ENCODE measurements around the gene DDX42.

GRCh38 chr17:63800783-63801182 lies 26.8 kb downstream of the DDX42 start:
- TF ChIP-seq MAX (CRISPR knock-in tag; IDR thresholded peaks at IDR 0.05) (no peak), JUN (CRISPR knock-in tag; IDR thresholded peaks at IDR 0.05) (no peak), CTCF (IDR thresholded peaks at IDR 0.05) (no peak), TEAD4 (CRISPR knock-in tag; IDR thresholded peaks at IDR 0.05) (no peak), ATF2 (CRISPR knock-in tag; IDR thresholded peaks at IDR 0.05; ENCODE audit: borderline replicate concordance, low read depth) (no peak), E2F4 (CRISPR knock-in tag; IDR thresholded peaks at IDR 0.05; ENCODE audit: borderline replicate concordance, low read depth) (no peak), USF2 (CRISPR knock-in tag; IDR thresholded peaks at IDR 0.05) (no peak), SP1 (CRISPR knock-in tag; conservative IDR thresholded peaks at IDR 0.05) (no peak), NR3C1 (CRISPR knock-in tag; conservative IDR thresholded peaks at IDR 0.05; ENCODE audit: low read depth) (no peak), ZNF512 (CRISPR knock-in tag; IDR thresholded peaks at IDR 0.05; ENCODE audit: borderline replicate concordance) (no peak), IRF2 (CRISPR knock-in tag; IDR thresholded peaks at IDR 0.05; ENCODE audit: borderline replicate concordance, low read depth) (no peak)

All from WTC11 (cell line).